RWPE2 (cell line): ENCODE results near the gene NAA15.

Experiments
- ATAC-seq: fragments of 200-7000 bp; cut with Tn5 transposase; 3 replicates; pipeline ENCODE4 v1.9.1; 2021; ENCODE audit warnings: low read depth
- DNase-seq: peaks from one replicate; pipeline ENCODE4 v3.0.0-alpha.2; 2020; ENCODE audit warnings: low spot score
- H3K27ac ChIP-seq: fragments of 450-650 bp; 2 replicates; pipeline ENCODE4 v1.5.1; 2017; ENCODE audit warnings: mild to moderate bottlenecking; ENCODE audit not compliant: poor library complexity, severe bottlenecking
- H3K27me3 ChIP-seq: fragments of 250-450 bp; sonication (Bioruptor Pico); 2 replicates; pipeline ENCODE4 v1.5.1; 2021; ENCODE audit warnings: mild to moderate bottlenecking, moderate library complexity; ENCODE audit not compliant: insufficient read depth, poor library complexity, severe bottlenecking
- H3K36me3 ChIP-seq: fragments of 250-450 bp; sonication (Bioruptor Pico); 2 replicates; pipeline ENCODE4 v1.5.1; 2020; ENCODE audit warnings: low read depth, mild to moderate bottlenecking, moderate library complexity
- H3K4me1 ChIP-seq: fragments of 250-450 bp; sonication (Bioruptor Pico); 2 replicates; pipeline ENCODE4 v1.5.1; 2021; ENCODE audit warnings: mild to moderate bottlenecking, moderate library complexity; ENCODE audit not compliant: insufficient read depth, poor library complexity, severe bottlenecking
- H3K4me3 ChIP-seq: fragments of 250-450 bp; sonication (Bioruptor Pico); 2 replicates; pipeline ENCODE4 v1.5.1; 2021; ENCODE audit warnings: mild to moderate bottlenecking, moderate library complexity; ENCODE audit not compliant: severe bottlenecking
- H3K9me3 ChIP-seq: fragments of 250-450 bp; sonication (Bioruptor Pico); 2 replicates; pipeline ENCODE4 v1.5.1; 2021; ENCODE audit warnings: mild to moderate bottlenecking, moderate library complexity; ENCODE audit not compliant: severe bottlenecking
- TF ChIP-seq, protein P1 (sequence below): fragments of 450-650 bp; IDR thresholded peaks from one replicate; pipeline ENCODE4 v1.5.1; 2017; ENCODE audit warnings: mild to moderate bottlenecking, moderate library complexity; ENCODE audit not compliant: poor library complexity, severe bottlenecking

NAA15 gene

DNA sequence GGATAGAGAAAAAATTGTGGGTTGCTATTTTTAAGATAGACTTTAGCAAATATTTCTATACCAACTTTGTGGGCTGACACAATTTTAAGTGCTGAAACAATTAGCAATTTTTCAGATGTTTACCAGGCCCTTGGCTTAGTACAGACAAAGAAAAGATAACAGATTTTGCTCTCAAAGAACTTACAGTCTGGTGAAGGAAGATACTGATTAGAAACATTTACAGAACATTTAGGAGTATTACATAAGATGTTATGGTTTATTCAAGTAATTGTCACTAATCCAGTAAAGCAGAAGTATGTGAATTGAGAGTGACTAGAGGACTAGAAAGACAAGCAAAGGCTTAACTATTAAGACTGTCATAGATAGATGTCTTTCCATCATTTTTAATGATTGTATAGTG, 36.3 kb downstream of the NAA15 start:
- DNase-seq (no peak), ATAC-seq (no peak)
- Histone ChIP-seq H3K9me3 (no peaks in the 10 kb centered on the region), H3K4me1 (peaks cover 6% of the 10 kb centered on the region), H3K4me3 (no peak overlapping the region), H3K36me3 (peaks cover 80% of the 10 kb centered on the region), H3K27ac (no peak overlapping the region), H3K27me3 (no peaks in the 10 kb centered on the region)
- TF ChIP-seq, protein P1, sequence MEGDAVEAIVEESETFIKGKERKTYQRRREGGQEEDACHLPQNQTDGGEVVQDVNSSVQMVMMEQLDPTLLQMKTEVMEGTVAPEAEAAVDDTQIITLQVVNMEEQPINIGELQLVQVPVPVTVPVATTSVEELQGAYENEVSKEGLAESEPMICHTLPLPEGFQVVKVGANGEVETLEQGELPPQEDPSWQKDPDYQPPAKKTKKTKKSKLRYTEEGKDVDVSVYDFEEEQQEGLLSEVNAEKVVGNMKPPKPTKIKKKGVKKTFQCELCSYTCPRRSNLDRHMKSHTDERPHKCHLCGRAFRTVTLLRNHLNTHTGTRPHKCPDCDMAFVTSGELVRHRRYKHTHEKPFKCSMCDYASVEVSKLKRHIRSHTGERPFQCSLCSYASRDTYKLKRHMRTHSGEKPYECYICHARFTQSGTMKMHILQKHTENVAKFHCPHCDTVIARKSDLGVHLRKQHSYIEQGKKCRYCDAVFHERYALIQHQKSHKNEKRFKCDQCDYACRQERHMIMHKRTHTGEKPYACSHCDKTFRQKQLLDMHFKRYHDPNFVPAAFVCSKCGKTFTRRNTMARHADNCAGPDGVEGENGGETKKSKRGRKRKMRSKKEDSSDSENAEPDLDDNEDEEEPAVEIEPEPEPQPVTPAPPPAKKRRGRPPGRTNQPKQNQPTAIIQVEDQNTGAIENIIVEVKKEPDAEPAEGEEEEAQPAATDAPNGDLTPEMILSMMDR = no peak

DNA sequence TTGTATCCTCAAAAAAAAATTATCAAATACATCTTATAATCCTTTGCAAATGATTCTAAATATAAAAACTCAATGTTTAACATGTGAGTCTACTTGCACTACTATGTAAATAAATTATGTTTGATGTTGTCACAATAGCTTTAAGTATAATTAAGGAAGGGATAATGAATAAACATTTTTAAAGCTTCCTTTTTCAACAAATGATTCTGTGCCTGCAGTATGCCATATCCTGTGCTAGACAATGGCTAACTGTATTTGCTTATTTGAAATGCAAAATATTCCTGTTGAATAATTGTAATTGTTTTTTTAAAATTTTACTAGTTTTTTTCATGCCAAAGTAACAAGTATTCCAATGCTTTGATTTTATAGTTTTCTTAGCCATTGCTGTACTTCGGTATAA, 60.0 kb downstream of the NAA15 start:
- Histone ChIP-seq H3K27me3 (no peaks in the 10 kb centered on the region), H3K36me3 (peaks cover 93% of the 10 kb centered on the region), H3K27ac (no peak overlapping the region), H3K9me3 (no peaks in the 10 kb centered on the region), H3K4me1 (no peaks in the 10 kb centered on the region), H3K4me3 (no peak overlapping the region)
- DNase-seq (no peak), ATAC-seq (no peak)
- TF ChIP-seq, protein P1 = no peak

DNA sequence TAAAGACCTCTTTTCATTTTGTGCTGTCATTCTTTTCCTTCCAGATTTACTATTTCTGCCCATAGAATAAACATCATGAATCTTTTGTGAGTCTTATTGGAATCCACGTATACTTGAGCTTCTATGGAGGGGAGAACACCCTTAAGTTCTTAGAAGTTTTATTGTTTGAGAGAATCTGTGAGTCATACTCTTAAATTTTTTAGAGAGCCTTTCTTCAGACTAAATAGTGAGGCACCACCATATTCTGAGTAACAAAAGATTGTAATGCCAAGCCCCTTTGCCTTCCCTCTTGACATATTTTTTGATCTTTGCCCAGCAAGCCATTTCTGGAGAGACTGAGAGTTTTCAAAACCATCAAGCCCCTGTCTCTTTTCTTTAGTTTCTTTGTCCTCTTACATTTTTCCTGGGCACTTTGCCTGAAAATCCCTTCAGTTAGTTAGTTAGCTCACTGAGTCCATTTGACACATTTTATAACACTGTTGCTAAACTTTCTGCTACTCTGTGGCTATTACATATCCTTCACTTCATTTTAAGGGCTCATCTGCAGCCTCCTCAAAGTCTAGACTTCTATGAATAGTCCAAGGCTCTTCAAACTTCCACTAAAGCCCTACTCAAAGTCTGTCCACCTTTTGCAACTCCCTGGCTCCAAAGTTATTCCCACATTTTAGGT, 66.3 kb downstream of the NAA15 start:
- ATAC-seq = no peak
- Histone ChIP-seq H3K9me3 (no peaks in the 10 kb centered on the region), H3K4me1 (no peaks in the 10 kb centered on the region), H3K27me3 (no peaks in the 10 kb centered on the region), H3K27ac (no peak overlapping the region), H3K4me3 (no peak overlapping the region), H3K36me3 (peaks cover 96% of the 10 kb centered on the region)
- TF ChIP-seq, protein P1 = no peak
- DNase-seq = no peak

DNA sequence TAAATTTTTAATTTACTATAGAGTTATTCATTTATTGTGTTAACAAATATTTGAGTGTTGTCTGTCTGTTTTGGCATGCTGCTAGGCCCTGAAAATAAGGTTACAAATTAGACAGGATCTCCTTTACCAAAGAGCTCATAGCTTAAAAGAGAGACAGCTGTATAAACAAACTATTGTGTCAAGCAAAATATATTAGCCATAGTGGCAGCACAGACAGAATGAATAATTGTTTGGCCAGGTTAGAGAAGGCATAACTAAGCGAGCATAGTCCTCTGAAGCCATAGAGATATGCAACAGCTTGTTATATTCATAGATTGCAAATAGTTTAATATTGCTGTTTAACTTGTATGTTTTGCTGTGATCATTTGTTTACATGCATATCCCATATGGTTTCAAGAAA, 67.7 kb downstream of the NAA15 start:
- Histone ChIP-seq H3K4me3 (no peak overlapping the region), H3K4me1 (no peaks in the 10 kb centered on the region), H3K27me3 (no peaks in the 10 kb centered on the region), H3K36me3 (peaks cover 96% of the 10 kb centered on the region), H3K9me3 (no peaks in the 10 kb centered on the region), H3K27ac (no peak overlapping the region)
- ATAC-seq (no peak), DNase-seq (no peak)
- TF ChIP-seq, protein P1 = no peak

DNA sequence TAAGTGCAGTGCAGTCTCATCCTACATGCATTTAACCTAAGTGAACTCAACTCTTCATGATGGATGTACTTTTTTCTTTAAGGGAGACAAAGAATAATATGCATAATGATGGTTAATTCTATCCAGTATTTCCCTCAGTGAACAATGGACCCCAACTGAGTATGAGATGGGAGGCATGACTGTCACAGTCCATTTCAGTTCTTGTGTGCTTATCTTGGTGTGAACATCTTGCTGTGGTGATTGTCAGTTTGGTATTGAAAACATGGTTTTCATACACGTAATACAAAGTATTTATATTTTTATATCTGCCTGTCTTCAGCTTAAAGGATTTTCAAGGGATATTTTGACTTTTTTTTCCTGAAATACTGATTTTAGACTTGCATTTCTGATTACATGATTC, 72.9 kb downstream of the NAA15 start:
- DNase-seq = no peak
- H3K36me3 ChIP-seq = peaks cover 91% of the 10 kb centered on the region
- TF ChIP-seq, protein P1 = no peak
- no peaks in the 10 kb centered on the region for H3K4me1 ChIP-seq
- no peaks in the 10 kb centered on the region for H3K9me3 ChIP-seq
- H3K4me3 ChIP-seq = no peak overlapping the region
- no peak for ATAC-seq
- H3K27me3 ChIP-seq = no peaks in the 10 kb centered on the region
- H3K27ac ChIP-seq = no peak overlapping the region
